ENCODE data around the gene LIME1. TPM values are rescaled to one million over a fixed set of nuclear protein-coding genes. Genes with fewer than 3 reads are reported as not detected.
A peak's percentile ranks its signal among the peaks of the same experiment; 100 is the strongest.

LIME1 gene
- total RNA-seq, 1 donor from 2014 or later = 8.7 TPM

DNA sequence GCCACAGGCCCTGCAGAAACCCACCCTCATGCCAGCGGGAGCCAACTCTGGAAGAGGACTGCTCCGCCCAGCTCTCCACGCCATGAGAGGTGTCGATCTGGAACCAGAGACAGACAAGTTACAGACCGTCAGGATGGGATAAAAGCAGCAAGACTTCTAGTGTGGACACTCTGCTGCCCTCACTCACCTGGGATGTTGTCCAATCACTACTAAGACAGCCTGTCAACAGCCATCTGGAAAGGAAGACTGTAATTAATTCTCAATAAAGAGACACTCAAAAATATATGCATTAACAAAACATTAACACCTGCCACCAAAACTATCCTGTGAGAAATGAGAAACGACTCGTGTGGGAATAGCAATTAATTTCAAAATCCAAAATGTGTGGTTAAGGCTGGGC, 31.4 kb downstream of the LIME1 start:
- Histone ChIP-seq H3K27ac (no peak overlapping the region), H3K27me3 (ENCODE audit: low read depth) (no peaks in the 10 kb centered on the region), H3K4me3 (no peak overlapping the region), H3K9me3 (no peaks in the 10 kb centered on the region), H3K4me1 (peaks cover 3% of the 10 kb centered on the region), H3K36me3 (peaks cover 21% of the 10 kb centered on the region)
- ATAC-seq = no peak
- intact Hi-C loops (cut with DNase I) = no loop called here
- DNase-seq = no peak
- TF ChIP-seq, protein P1, sequence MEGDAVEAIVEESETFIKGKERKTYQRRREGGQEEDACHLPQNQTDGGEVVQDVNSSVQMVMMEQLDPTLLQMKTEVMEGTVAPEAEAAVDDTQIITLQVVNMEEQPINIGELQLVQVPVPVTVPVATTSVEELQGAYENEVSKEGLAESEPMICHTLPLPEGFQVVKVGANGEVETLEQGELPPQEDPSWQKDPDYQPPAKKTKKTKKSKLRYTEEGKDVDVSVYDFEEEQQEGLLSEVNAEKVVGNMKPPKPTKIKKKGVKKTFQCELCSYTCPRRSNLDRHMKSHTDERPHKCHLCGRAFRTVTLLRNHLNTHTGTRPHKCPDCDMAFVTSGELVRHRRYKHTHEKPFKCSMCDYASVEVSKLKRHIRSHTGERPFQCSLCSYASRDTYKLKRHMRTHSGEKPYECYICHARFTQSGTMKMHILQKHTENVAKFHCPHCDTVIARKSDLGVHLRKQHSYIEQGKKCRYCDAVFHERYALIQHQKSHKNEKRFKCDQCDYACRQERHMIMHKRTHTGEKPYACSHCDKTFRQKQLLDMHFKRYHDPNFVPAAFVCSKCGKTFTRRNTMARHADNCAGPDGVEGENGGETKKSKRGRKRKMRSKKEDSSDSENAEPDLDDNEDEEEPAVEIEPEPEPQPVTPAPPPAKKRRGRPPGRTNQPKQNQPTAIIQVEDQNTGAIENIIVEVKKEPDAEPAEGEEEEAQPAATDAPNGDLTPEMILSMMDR (IDR thresholded peaks at IDR 0.05) = no peak

DNA sequence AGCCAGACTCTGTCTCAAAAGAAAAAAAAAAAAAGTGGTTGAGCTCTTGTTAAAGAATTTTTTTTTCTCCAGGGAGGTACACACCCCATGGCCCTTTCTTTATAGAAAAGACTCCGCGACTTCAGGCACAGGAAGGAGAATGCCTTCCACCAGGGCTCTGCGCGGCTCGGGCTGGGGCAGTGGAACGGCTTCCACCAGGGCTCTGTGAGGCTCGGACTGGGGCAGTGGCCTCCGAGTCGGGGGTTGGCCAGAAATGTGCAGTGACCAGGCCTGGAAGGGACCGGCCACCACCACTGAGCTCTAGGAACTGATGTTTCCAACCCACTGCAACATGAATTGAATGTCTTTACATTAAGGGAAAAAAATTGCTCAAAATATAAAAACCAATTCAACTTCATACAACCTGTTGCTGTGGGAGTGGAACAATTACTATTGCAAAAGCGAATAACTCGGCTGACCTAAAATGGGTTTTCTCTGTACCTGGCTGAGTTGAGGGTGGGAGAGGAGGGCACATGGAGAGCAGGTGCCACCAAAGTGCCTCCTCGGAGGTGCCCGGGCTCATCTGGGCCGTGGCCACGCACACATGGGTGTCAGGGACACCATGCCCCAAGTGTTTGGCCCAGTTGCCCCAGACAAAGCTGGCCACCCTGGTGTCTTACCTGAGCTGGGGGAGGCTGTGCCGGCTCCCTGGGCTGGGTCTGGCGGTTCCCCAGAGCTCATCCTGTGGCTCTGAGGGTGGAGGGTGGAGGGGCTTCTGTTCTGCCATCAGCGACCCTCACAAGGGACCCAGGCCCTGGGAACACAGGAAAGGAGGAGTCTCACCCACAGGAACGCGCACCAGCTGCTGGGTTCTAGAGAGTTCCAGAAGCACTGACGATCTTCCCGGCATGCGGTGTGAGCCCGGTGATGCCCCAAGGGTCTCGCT, 32.4 kb downstream of the LIME1 start:
- no peak overlapping the region for H3K27ac ChIP-seq
- intact Hi-C loops (cut with DNase I) = no loop called here
- DNase-seq = no peak
- no peaks in the 10 kb centered on the region for H3K27me3 ChIP-seq (ENCODE audit: low read depth)
- ATAC-seq = no peak
- H3K4me3 ChIP-seq = no peak overlapping the region
- peaks cover 21% of the 10 kb centered on the region for H3K36me3 ChIP-seq
- peaks cover 6% of the 10 kb centered on the region for H3K4me1 ChIP-seq
- no peaks in the 10 kb centered on the region for H3K9me3 ChIP-seq
- TF ChIP-seq, protein P1 (IDR thresholded peaks at IDR 0.05) = no peak

DNA sequence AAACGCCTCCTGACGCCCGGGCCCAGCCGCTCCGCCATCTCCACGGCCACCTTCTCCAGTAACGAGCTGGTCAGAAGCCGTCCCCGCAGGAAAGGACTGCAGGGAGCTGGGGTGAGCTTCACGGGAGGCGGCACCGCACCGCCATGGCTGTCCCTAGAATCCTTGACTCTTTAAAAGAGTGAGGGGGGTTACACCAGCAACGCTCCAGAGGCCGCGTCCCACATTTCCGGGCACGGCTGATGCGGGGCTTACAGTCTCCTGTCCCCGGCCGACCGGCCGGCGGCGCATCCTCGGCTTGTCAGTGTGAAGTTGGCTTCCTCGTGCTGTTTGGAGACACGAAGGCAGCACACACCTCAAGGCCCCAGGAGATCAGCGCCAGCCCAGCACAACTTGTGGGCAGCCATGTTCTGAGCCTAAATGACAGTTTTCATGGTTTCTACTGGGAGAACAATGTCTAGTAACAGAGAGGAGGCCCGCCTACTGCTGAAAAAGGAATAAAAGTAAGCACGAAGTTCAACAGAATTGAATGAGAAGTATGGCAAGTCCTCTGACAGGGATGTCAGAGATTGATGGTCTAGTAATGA, 33.5 kb downstream of the LIME1 start:
- H3K27me3 ChIP-seq (ENCODE audit: low read depth) = no peaks in the 10 kb centered on the region
- peaks cover 21% of the 10 kb centered on the region for H3K36me3 ChIP-seq
- intact Hi-C loops (cut with DNase I) = no loop called here
- ATAC-seq = no peak
- no peaks in the 10 kb centered on the region for H3K9me3 ChIP-seq
- no peak for DNase-seq
- no peak overlapping the region for H3K4me3 ChIP-seq
- TF ChIP-seq, protein P1 (IDR thresholded peaks at IDR 0.05) = no peak
- H3K4me1 ChIP-seq = peaks cover 6% of the 10 kb centered on the region
- H3K27ac ChIP-seq = no peak overlapping the region

DNA sequence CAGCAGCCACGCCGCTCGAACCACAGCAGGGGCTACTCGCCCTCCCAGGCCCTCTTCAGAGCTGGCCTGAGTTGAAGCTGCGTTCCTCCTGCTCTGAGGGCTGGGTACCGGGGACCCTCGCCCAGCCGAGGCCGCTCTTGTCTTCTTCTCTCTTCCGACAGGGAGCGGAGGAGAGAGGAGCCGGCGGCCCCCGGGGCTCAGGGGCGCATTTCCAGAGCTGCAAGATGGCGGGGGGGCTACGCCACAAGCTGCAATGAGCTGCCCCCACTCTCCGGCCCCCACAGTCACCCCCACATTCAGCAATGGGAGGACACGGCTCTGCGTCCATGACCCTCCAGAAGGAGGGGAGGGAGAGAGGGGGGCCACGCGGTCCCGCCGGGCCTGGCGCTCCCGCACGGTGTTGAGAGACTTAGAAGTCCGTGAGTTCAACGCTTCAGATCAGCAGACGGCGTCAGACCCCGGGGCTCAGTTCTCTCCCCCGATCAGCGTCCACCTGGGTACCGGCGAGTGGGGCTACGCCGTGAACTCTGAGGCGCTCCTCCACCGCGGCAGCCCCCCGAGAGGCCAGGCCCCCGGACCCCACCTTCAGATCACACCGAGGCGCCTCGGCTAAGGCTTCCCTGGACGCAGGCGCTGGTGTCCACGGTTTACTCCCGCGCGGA, 34.7 kb downstream of the LIME1 start:
- intact Hi-C loops (cut with DNase I) = no loop called here
- TF ChIP-seq, protein P1 (IDR thresholded peaks at IDR 0.05) = no peak
- no peak for DNase-seq
- H3K27me3 ChIP-seq (ENCODE audit: low read depth) = no peaks in the 10 kb centered on the region
- peaks cover 6% of the 10 kb centered on the region for H3K4me1 ChIP-seq
- H3K27ac ChIP-seq = no peak overlapping the region
- H3K9me3 ChIP-seq = no peaks in the 10 kb centered on the region
- ATAC-seq = no peak
- H3K4me3 ChIP-seq = no peak overlapping the region
- peaks cover 21% of the 10 kb centered on the region for H3K36me3 ChIP-seq

DNA sequence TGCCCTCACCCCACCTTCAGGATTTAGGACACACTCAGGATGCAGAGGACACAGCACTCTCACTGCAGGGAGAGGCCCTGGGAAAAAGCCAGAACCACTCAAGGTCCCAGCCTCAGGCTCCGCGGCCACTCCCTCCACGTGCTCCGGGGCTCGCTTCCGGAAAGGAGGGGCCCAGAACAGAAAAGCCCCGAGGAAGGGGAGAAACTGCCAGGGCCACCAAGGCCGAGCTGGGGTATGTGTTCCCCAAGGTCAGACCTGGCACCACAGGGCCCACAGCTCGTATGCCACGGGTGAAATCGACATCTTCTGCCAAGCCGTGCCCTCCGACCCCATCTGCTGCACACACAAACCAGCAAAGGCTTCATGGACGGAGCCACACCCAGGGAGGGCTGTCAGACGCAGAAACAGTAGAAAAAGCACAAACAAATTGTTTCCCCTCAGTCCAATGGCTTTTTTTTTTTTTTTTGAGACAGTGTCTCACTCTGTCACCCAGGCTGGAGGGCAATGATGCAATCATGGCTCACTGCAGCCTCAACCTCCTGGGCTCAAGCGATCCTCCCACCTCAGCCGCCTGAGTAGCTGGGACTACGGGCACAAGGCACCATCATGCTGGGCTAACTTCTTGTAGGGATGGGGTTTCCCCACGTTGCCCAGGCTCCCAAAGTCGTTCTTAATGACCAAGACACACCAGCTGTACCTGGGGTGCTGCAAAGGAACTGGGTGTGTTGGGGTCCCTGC, 36.5 kb downstream of the LIME1 start:
- ATAC-seq (peak in 1 of 2 donors; percentile 75), DNase-seq (peak; percentile 66)
- no peaks in the 10 kb centered on the region for H3K27me3 ChIP-seq (ENCODE audit: low read depth)
- H3K4me1 ChIP-seq = peaks cover 6% of the 10 kb centered on the region
- H3K4me3 ChIP-seq = no peak overlapping the region
- intact Hi-C loops (cut with DNase I) = no loop called here
- H3K9me3 ChIP-seq = no peaks in the 10 kb centered on the region
- TF ChIP-seq, protein P1 (IDR thresholded peaks at IDR 0.05) = no peak
- no peak overlapping the region for H3K27ac ChIP-seq
- peaks cover 10% of the 10 kb centered on the region for H3K36me3 ChIP-seq

All from lower lobe of right lung (tissue), 2 donors.